ENCODE measurements around the gene RCVRN. TPM values are rescaled to one million over a fixed set of nuclear protein-coding genes. Genes with fewer than 3 reads are reported as not detected.

The RCVRN gene
- total RNA-seq, 2 experiments from 2014 or later = not detected

- no peaks in the 10 kb centered on the region for H3K27me3 ChIP-seq (ENCODE audit: control insufficient read depth in 1 of 2, insufficient read depth in 2 of 2, low read length in 2 of 2)
- no peaks in the 10 kb centered on the region for H3K36me3 ChIP-seq (ENCODE audit: insufficient read depth, low read length)
- H3K36me3 Mint-ChIP-seq (ENCODE audit: low read depth) = no peaks in the 10 kb centered on the region
- no peak overlapping the region for H3K27ac Mint-ChIP-seq
- H3K9me3 Mint-ChIP-seq = peaks cover 2% of the 10 kb centered on the region
- no peak for TF ChIP-seq CTCF (IDR thresholded peaks at IDR 0.05)
- H3K27me3 Mint-ChIP-seq = no peaks in the 10 kb centered on the region
- no peak overlapping the region for H3K4me3 ChIP-seq (ENCODE audit: low read length)
- H3K4me1 ChIP-seq (ENCODE audit: insufficient read depth, low read length) = no peaks in the 10 kb centered on the region
- ChIA-PET CTCF (interaction anchor here (0.8 kb wide), 1 partner anchor 18 kb away, joined by 3 read pairs; no protein-coding TSS in a partner anchor), POLR2A (no interaction called here)
- H3K9me3 ChIP-seq (ENCODE audit: control insufficient read depth in 1 of 2, insufficient read depth in 1 of 2, low read length in 2 of 2) = peaks cover 0 to 17% of the 10 kb centered on the region in 2 experiments
- no peak for DNase-seq
- H3K4me3 Mint-ChIP-seq = no peak overlapping the region
- no peaks in the 10 kb centered on the region for H3K4me1 Mint-ChIP-seq (ENCODE audit: low read depth)
- intact Hi-C loops (cut with DNase I, micrococcal nuclease) = no loop called here
- H3K27ac ChIP-seq (ENCODE audit: low read depth in 1 of 2, low read length in 2 of 2) = no peak overlapping the region
- no peak for ATAC-seq (ENCODE audit: poor library complexity)
These were observed 37.8 kb upstream of the RCVRN start for GRCh38 chr17:9942885-9943284.

- no peaks in the 10 kb centered on the region for H3K4me1 ChIP-seq (ENCODE audit: insufficient read depth, low read length)
- POLR2A ChIA-PET = no interaction called here
- DNase-seq (no peak), ATAC-seq (ENCODE audit: poor library complexity) (no peak)
- H3K27me3 ChIP-seq (ENCODE audit: control insufficient read depth in 1 of 2, insufficient read depth in 2 of 2, low read length in 2 of 2) = no peaks in the 10 kb centered on the region
- intact Hi-C loops (cut with DNase I, micrococcal nuclease) = no loop called here
- Mint-ChIP-seq H3K36me3 (ENCODE audit: low read depth) (no peaks in the 10 kb centered on the region), H3K9me3 (peaks cover 2% of the 10 kb centered on the region), H3K27ac (no peak overlapping the region), H3K27me3 (no peaks in the 10 kb centered on the region), H3K4me3 (no peak overlapping the region), H3K4me1 (ENCODE audit: low read depth) (no peaks in the 10 kb centered on the region)
- no peak overlapping the region for H3K27ac ChIP-seq (ENCODE audit: low read depth in 1 of 2, low read length in 2 of 2)
- CTCF ChIA-PET = interaction anchor here (1.5 kb wide), 1 partner anchor 17 kb away, joined by 3 read pairs; no protein-coding TSS in a partner anchor
- no peak overlapping the region for H3K4me3 ChIP-seq (ENCODE audit: low read length)
- H3K9me3 ChIP-seq (ENCODE audit: control insufficient read depth in 1 of 2, insufficient read depth in 1 of 2, low read length in 2 of 2) = peaks cover 0 to 24% of the 10 kb centered on the region in 2 experiments
- no peaks in the 10 kb centered on the region for H3K36me3 ChIP-seq (ENCODE audit: insufficient read depth, low read length)
- TF ChIP-seq CTCF (IDR thresholded peaks at IDR 0.05) = no peak
These were observed 36.2 kb upstream of the RCVRN start for GRCh38 chr17:9941305-9941704.

GRCh38 chr17:9940841-9941240 lies 35.8 kb upstream of the RCVRN start:
- intact Hi-C loops (cut with DNase I, micrococcal nuclease) = no loop called here
- CTCF ChIA-PET = interaction anchor here (1.5 kb wide), 1 partner anchor 16 kb away, joined by 3 read pairs; no protein-coding TSS in a partner anchor
- peaks cover 2% of the 10 kb centered on the region for H3K9me3 Mint-ChIP-seq
- H3K4me1 Mint-ChIP-seq (ENCODE audit: low read depth) = no peaks in the 10 kb centered on the region
- Histone ChIP-seq H3K4me1 (ENCODE audit: insufficient read depth, low read length) (no peaks in the 10 kb centered on the region), H3K4me3 (ENCODE audit: low read length) (no peak overlapping the region), H3K9me3 (ENCODE audit: control insufficient read depth in 1 of 2, insufficient read depth in 1 of 2, low read length in 2 of 2) (peaks cover 0 to 24% of the 10 kb centered on the region in 2 experiments), H3K36me3 (ENCODE audit: insufficient read depth, low read length) (no peaks in the 10 kb centered on the region), H3K27me3 (ENCODE audit: control insufficient read depth in 1 of 2, insufficient read depth in 2 of 2, low read length in 2 of 2) (no peaks in the 10 kb centered on the region), H3K27ac (ENCODE audit: low read depth in 1 of 2, low read length in 2 of 2) (no peak overlapping the region)
- POLR2A ChIA-PET = no interaction called here
- H3K36me3 Mint-ChIP-seq (ENCODE audit: low read depth) = no peaks in the 10 kb centered on the region
- no peak overlapping the region for H3K4me3 Mint-ChIP-seq
- no peak for ATAC-seq (ENCODE audit: poor library complexity)
- TF ChIP-seq CTCF (IDR thresholded peaks at IDR 0.05) = no peak
- no peak for DNase-seq
- no peak overlapping the region for H3K27ac Mint-ChIP-seq
- no peaks in the 10 kb centered on the region for H3K27me3 Mint-ChIP-seq
